ENCODE results near the gene CRIP3.

DNA sequence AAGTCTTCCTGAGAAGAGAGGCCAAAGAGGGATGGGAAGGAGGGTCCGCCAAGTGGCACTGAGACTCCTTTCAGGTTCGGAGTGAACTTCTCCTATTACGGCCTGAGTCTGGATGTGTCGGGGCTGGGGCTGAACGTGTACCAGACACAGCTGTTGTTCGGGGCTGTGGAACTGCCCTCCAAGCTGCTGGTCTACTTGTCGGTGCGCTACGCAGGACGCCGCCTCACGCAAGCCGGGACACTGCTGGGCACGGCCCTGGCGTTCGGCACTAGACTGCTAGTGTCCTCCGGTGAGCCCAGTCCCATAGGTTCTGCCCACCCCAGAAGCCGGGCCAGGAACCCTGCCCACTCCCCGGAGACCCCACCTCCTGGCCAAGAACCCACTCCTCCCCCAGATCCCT lies 6.5 kb downstream of the CRIP3 start:
- TF ChIP-seq CTCF (IDR thresholded peaks at IDR 0.05) (no peak), ZNF232 (CRISPR knock-in tag; IDR thresholded peaks at IDR 0.05) (no peak), TCF7 (CRISPR knock-in tag; IDR thresholded peaks at IDR 0.05; ENCODE audit: low read depth) (no peak), ATF2 (CRISPR knock-in tag; IDR thresholded peaks at IDR 0.05; ENCODE audit: borderline replicate concordance, low read depth) (no peak), NR2C2 (CRISPR knock-in tag; IDR thresholded peaks at IDR 0.05) (no peak), EMX1 (CRISPR knock-in tag; IDR thresholded peaks at IDR 0.05) (no peak), SOX15 (CRISPR knock-in tag; IDR thresholded peaks at IDR 0.05) (no peak), NR1H2 (CRISPR knock-in tag; IDR thresholded peaks at IDR 0.05) (no peak), USF1 (CRISPR knock-in tag; IDR thresholded peaks at IDR 0.05) (no peak), CBFB (CRISPR knock-in tag; IDR thresholded peaks at IDR 0.05; ENCODE audit: low read depth) (no peak)
- TF ChIP-seq, protein P1, sequence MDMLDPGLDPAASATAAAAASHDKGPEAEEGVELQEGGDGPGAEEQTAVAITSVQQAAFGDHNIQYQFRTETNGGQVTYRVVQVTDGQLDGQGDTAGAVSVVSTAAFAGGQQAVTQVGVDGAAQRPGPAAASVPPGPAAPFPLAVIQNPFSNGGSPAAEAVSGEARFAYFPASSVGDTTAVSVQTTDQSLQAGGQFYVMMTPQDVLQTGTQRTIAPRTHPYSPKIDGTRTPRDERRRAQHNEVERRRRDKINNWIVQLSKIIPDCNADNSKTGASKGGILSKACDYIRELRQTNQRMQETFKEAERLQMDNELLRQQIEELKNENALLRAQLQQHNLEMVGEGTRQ (CRISPR knock-in tag; IDR thresholded peaks at IDR 0.05), result no peak
- TF ChIP-seq, protein P2, sequence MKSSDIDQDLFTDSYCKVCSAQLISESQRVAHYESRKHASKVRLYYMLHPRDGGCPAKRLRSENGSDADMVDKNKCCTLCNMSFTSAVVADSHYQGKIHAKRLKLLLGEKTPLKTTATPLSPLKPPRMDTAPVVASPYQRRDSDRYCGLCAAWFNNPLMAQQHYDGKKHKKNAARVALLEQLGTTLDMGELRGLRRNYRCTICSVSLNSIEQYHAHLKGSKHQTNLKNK (CRISPR knock-in tag; IDR thresholded peaks at IDR 0.05), result no peak
- TF ChIP-seq, protein P3, sequence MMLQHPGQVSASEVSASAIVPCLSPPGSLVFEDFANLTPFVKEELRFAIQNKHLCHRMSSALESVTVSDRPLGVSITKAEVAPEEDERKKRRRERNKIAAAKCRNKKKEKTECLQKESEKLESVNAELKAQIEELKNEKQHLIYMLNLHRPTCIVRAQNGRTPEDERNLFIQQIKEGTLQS (CRISPR knock-in tag; conservative IDR thresholded peaks at IDR 0.05), result no peak

All from WTC11 (cell line).